Neuron (in vitro differentiated cells): Measurements from ENCODE around the gene ZDHHC22.

Source experiments
- H2AFZ ChIP-seq: one replicate; pipeline ENCODE4 v1.6.1; 2013; ENCODE audit warnings: low read depth, mild to moderate bottlenecking, inconsistent platforms, low read length, moderate library complexity
- H3K27me3 ChIP-seq: one replicate; pipeline ENCODE4 v1.6.1; 2013; ENCODE audit warnings: low read length; ENCODE audit not compliant: insufficient read depth
- H3K36me3 ChIP-seq: one replicate; pipeline ENCODE4 v1.6.1; 2013; ENCODE audit warnings: low read length; ENCODE audit not compliant: insufficient read depth
- H3K4me1 ChIP-seq: one replicate; pipeline ENCODE4 v1.6.1; 2013; ENCODE audit warnings: low read length; ENCODE audit not compliant: insufficient read depth
- H3K4me3 ChIP-seq: 2 replicates; pipeline ENCODE4 v1.5.1; 2013; ENCODE audit warnings: mild to moderate bottlenecking, low read length, moderate library complexity
- H3K9me3 ChIP-seq: one replicate; pipeline ENCODE4 v1.6.1; 2013; ENCODE audit warnings: low read length

ZDHHC22 gene, protein sequence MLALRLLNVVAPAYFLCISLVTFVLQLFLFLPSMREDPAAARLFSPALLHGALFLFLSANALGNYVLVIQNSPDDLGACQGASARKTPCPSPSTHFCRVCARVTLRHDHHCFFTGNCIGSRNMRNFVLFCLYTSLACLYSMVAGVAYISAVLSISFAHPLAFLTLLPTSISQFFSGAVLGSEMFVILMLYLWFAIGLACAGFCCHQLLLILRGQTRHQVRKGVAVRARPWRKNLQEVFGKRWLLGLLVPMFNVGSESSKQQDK

DNA sequence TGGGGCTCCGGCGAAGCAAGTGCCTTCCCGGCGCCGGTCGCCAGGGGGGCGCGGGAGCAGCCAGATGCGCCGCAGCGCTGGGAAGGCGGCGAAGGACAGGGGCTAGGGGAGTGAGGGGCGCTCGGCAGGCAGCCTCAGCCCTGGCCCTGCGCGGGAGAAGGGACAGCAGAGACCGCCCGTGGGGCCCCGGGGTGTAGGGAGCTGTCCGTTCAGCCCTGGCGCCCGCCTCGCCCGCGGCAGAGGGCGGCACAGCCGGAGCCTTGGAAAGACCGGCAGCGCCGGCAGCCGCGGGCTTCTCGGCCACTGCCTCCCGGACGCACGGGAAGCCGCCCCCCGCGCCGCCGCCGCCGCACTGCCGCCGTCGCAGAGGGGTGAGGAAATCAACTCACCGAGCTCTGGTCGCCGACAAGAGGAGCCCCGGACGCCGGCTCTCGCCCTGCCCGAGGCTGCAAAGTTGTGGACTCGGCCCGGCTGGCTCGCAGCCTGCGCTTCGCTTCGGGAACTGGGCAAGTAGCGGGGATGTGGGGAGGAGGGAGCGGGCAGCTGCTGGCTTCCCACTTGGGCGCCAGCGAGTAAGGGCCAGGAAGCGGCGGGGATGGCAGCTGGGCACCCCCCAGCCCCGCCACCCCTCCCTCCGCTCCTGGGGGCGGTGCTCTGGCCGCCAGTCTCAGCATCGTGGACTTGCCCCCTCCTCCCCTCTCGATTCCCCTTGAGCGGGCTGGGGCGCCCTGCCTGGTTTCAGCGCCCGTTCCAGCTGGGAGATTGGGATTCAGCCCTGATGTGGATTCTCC lies at the start of gene ZDHHC22:
Gene ZDHHC22, minus strand, starts transcription at position 578 of the 791 bp plus-strand sequence. CDS start 2,053 bp downstream, outside the sequence.
- Histone ChIP-seq H3K27me3 (peaks cover 3% of the 10 kb centered on the region), H3K9me3 (no peaks in the 10 kb centered on the region), H3K36me3 (peaks cover 2% of the 10 kb centered on the region), H3K4me3 (peak within 1 kb of the TSS; percentile 57), H2AFZ (peak within 1 kb of the TSS; percentile 88), H3K4me1 (peaks cover 26% of the 10 kb centered on the region)

DNA sequence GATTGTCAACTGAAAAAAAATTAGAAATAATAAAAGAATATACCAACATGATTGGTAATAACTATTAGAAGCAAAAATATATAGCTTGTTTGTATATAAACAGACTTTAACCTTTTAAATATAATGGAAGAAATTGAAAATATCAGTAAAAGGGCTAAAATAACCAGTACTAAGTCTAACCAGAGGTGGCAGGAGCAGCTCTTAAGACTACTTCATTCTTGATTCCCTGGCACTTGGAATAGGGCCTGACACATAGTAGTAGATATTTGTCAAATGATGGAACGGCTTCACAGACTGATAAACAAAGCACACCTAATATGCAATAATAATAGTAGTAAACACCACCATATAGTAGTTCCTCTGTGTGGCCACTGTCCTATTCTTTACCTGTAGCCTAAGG lies 49.4 kb upstream of the ZDHHC22 start:
- no peak overlapping the region for H2AFZ ChIP-seq
- no peaks in the 10 kb centered on the region for H3K36me3 ChIP-seq
- no peaks in the 10 kb centered on the region for H3K4me1 ChIP-seq
- no peak overlapping the region for H3K4me3 ChIP-seq
- H3K27me3 ChIP-seq: peaks cover 9% of the 10 kb centered on the region
- no peaks in the 10 kb centered on the region for H3K9me3 ChIP-seq

DNA sequence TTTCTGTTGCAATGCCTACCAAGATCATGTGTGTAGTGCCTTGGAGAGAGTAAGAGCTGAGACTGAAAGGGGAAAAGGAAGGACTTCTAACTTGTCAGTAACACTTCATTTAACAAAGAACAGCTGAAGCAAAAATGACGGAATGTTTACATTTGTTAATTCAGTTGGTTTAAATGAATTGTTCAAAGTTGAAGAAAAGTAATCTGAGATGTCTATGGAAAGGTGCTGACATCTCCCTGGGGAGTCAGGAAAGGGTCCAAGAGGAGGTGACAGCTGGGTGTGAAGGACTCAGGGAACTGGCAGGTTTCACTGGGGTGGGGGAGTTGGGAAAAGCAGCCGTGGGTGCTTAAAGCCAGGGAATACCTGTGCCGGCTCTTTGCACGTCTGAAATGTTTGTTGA lies 47.9 kb upstream of the ZDHHC22 start:
- Histone ChIP-seq H2AFZ (no peak overlapping the region), H3K9me3 (no peaks in the 10 kb centered on the region), H3K36me3 (no peaks in the 10 kb centered on the region), H3K4me1 (no peaks in the 10 kb centered on the region), H3K4me3 (no peak overlapping the region), H3K27me3 (peaks cover 4% of the 10 kb centered on the region)

DNA sequence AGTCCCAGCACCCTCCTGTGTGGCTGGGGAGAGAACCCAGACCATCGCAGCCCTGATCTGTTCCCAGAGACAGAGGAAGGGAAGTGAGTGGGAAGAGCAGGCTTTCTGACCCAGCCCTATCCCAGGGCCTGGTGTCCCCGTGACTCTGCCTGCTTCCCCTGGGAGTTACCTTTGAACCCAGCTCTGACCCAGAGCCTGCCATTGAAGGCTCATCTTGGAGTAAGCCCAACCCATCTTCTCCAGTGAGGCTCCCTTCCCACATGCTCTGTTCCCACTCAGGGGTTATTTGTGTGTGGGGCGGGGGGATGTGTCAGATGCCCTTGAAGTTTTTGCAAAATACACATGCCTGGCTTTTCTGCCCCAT lies 46.0 kb upstream of the ZDHHC22 start:
- no peak overlapping the region for H2AFZ ChIP-seq
- no peak overlapping the region for H3K4me3 ChIP-seq
- peaks cover 13% of the 10 kb centered on the region for H3K27me3 ChIP-seq
- no peaks in the 10 kb centered on the region for H3K9me3 ChIP-seq
- H3K36me3 ChIP-seq: no peaks in the 10 kb centered on the region
- H3K4me1 ChIP-seq: peaks cover under 1% of the 10 kb centered on the region

DNA sequence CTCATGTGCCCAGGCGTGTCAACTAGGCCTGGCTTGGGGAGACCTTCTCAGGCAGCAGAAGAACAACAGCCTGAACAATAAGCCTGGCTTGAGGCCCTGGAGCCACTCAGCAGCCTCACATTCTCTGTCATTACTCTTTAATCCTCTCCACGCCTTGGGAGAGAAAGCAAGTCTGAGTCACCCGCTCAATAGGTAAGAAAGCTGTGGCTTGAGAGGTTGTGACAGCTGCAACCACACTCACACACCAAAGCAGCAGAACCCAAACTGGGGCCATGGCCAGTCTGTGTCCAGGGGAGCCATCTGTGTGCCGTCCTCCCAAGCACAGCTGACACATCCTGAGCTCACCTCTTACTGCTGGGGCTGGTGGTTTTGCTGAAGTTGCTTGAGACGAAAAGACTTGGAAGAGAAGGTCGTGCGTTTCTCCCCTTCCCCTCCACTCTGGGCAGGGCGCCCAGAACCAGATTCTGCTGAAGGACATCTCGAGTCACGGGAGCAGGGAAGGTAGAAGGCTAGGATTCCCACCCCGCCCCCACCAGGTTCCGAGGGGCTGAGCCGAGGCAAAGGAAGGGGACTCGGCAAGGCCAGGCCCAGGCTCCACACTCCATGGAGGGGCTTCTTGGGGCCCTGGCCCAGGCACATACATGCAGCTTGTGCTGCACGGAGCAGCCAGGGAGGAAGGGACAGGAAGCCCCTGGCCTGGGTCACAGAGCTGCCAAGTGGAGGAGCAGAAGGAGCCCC lies 45.5 kb upstream of the ZDHHC22 start:
- Histone ChIP-seq H3K9me3 (no peaks in the 10 kb centered on the region), H3K4me1 (peaks cover 6% of the 10 kb centered on the region), H3K27me3 (peaks cover 13% of the 10 kb centered on the region), H2AFZ (no peak overlapping the region), H3K36me3 (no peaks in the 10 kb centered on the region), H3K4me3 (no peak overlapping the region)

DNA sequence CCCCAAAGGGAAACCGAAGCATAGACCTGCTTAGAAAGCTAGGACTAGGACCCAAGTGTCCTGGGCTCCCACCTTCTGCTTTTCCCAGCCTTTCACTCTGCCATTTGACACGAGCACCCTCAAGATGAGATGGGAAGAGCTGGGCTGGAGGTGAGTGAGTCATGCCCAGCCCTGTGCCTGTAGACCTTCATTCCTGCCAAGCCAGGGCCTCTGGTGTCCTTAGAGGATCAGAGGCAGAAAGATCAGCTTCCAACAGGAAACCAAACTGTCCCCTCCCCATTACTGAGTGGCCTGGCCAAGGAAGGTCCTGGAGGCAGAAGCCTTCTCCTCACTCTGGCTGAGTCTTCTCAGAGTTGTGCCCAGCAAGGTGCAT lies 43.5 kb upstream of the ZDHHC22 start:
- Histone ChIP-seq H3K4me3 (no peak overlapping the region), H3K4me1 (peaks cover 12% of the 10 kb centered on the region), H3K27me3 (peaks cover 13% of the 10 kb centered on the region), H3K36me3 (no peaks in the 10 kb centered on the region), H2AFZ (no peak overlapping the region), H3K9me3 (no peaks in the 10 kb centered on the region)

DNA sequence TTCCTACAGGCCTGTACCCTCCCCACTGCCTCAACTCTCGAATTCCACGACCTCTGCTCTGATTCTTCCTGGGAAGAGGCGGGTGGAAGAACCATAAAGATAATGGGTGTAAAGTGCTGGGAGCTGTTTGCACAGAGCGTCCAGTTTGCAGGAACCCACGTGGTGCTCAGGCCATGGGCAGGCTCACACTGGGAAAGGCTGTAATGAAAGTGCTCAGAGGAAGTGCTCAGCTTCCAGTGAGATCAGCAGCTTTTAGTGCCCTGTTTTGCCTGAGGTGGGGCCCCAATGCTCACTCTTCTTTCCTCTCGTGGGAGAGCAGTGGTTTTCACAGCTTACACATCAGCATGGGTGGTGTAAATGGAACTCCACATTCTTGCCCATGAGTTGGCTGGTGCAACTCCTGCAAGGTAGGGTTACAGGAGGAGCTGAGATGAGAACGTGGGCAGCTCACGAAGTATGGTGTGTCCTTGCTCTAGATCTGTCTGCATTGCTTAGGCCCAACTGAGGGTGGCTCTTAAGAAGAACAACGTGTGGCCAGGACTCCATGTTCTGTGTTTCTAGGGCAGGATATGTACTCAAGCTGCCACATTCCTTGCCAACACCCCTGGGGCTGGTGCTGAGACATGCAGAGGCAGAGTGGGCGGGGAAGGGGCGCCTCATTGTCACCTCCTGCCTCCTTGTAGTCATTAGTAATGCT lies 43.0 kb upstream of the ZDHHC22 start:
- no peaks in the 10 kb centered on the region for H3K9me3 ChIP-seq
- H2AFZ ChIP-seq: no peak overlapping the region
- H3K36me3 ChIP-seq: no peaks in the 10 kb centered on the region
- H3K4me3 ChIP-seq: no peak overlapping the region
- H3K27me3 ChIP-seq: peaks cover 13% of the 10 kb centered on the region
- peaks cover 12% of the 10 kb centered on the region for H3K4me1 ChIP-seq

DNA sequence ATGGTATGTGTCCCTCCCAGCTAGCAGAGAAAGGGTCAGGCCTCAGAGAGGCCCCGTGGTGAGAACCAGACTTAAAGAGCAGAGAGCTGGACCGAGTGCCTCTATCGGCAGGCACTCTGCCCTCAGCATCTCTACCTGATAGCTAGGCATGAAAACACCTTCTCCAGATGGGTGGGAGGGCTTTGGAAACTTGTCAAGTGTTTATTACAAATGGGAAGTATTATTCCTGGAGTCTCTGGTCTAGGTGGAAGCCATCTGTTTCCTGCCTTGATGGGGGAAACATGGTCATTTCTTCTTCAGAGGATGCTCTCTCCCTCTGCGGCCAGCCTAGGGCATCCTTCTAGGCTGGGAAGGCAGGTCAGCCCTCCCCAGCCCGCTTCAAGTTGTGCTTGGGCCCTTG lies 42.3 kb upstream of the ZDHHC22 start:
- H3K27me3 ChIP-seq: peaks cover 13% of the 10 kb centered on the region
- H3K36me3 ChIP-seq: no peaks in the 10 kb centered on the region
- H3K9me3 ChIP-seq: no peaks in the 10 kb centered on the region
- H3K4me1 ChIP-seq: peaks cover 12% of the 10 kb centered on the region
- H2AFZ ChIP-seq: no peak overlapping the region
- no peak overlapping the region for H3K4me3 ChIP-seq

DNA sequence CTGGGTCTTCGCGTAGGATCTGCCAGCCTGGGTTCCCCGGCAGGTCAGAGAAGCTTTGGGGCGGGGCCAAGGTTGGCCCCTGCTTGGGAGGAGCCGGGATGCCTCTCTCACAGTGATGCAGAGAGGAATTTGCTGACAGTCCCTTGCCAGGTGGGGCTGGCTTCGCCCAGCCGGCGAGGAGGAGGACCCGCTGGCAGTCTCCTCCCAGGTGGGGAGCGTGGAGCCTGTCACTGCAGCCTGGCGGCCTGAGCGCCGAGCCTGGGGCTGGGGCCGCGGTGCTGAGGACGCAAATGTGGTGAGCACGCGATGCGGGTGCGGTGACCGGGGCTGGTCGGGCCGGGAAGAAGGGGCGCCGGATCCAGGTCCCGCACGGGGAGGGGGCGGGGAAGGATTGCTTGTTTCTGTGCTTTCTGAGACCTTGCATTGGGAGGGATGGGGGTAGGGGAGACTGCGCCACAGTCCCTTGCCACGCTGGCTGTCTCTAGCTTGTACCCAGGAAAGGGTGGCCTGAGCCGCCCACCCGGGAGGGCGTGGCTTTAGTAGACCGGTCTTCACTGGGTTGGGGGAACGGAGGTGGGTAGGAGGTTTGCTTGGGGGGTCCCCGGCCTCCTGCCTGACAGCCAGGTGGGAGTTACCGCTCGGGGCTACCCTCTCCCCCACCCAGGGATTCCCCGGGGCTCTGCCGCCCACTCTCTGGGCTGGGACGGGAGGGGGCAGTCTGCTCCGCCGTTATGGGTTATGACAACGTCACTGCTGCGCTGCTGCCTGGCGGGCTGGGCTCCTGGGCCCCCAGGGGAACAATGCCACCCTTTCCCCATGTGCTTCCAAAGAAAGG lies 40.2 kb upstream of the ZDHHC22 start, which contains the start of gene TMEM63C:
Gene TMEM63C, plus strand, starts transcription at position 196 of the 835 bp plus-strand sequence. CDS start 37,016 bp downstream, outside the sequence.
- Histone ChIP-seq H3K4me1 (peaks cover 12% of the 10 kb centered on the region), H3K9me3 (no peaks in the 10 kb centered on the region), H3K36me3 (no peaks in the 10 kb centered on the region), H2AFZ (peak within 1 kb of the TSS; percentile 81), H3K27me3 (peaks cover 9% of the 10 kb centered on the region), H3K4me3 (peak within 1 kb of the TSS; percentile 58)

DNA sequence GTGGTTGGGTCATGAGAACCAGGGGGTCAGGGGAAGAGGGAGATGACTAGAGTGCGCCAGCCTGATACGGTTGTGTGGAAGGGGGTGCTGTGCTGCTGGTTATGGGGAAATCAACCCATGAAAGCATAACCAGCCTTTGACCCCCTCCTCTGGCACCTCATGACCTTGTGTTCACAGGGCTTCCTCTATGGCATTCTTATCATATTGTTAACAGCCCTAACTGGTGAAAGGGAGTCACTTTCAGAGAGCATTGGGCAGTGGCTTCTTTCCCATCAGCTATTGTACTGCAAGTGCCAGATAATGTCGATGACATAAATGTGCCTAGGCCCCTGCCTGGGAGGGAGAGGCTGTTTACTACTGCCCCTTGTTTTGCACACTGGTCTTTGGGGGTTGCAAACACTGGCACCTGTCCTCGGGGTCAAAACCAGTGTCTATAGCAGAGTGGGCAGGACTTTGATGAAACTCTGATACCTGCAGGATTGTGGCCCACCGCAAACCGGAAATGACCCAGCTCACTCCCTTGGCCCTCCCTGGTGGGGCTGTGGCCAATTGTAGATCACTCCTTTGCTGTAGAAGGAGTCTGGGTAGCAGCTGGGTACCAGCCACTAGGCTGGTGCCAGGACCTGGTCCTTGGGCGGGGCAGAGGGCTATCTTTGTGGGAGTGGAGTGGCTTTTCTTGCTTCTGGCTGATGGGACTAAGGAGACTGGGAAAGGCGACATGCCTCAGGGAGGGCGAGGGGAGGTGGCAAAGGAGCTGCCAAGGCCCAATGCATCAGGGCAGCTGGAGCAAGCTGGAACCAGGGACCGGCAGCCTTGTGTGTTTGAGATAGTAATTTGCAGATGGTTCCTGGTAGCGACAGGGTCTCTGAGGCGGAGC lies 39.4 kb upstream of the ZDHHC22 start:
- H3K27me3 ChIP-seq: peaks cover 13% of the 10 kb centered on the region
- peak overlapping the region; percentile 58 for H3K4me3 ChIP-seq
- H3K36me3 ChIP-seq: no peaks in the 10 kb centered on the region
- peak overlapping the region; percentile 81 for H2AFZ ChIP-seq
- peaks cover 12% of the 10 kb centered on the region for H3K4me1 ChIP-seq
- H3K9me3 ChIP-seq: no peaks in the 10 kb centered on the region

DNA sequence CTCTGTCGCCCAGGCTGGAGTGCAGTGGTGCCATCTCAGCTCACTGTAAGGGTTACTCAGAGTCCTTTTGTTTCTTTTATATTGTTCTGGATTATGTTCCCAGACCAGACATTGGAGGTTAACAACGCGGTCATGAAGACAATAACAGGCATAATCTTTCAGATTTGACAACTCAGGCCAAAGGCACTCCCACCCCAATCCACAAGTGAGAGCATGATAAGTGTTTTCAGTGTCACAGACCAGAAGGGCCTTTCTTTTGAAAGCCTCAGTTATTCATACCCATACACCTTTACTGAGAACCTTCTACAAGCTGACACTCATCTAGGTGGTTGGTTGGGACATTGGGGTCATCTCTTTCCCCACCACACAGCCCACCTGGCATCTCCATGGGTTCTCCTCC lies 37.1 kb upstream of the ZDHHC22 start:
- H3K4me3 ChIP-seq: no peak overlapping the region
- no peaks in the 10 kb centered on the region for H3K9me3 ChIP-seq
- H3K27me3 ChIP-seq: peaks cover 7% of the 10 kb centered on the region
- H3K36me3 ChIP-seq: no peaks in the 10 kb centered on the region
- H2AFZ ChIP-seq: no peak overlapping the region
- H3K4me1 ChIP-seq: peaks cover 12% of the 10 kb centered on the region
